HG03060 (cell line): ENCODE data around the gene CNTROB.

Experiments
- ATAC-seq: cut with Tn5 transposase; IDR thresholded peaks from one replicate; pipeline ENCODE4 v1.9.1; 2021; ENCODE audit warnings: low read depth, moderate number of reproducible peaks; ENCODE audit not compliant: unreplicated experiment

The CNTROB gene, protein sequence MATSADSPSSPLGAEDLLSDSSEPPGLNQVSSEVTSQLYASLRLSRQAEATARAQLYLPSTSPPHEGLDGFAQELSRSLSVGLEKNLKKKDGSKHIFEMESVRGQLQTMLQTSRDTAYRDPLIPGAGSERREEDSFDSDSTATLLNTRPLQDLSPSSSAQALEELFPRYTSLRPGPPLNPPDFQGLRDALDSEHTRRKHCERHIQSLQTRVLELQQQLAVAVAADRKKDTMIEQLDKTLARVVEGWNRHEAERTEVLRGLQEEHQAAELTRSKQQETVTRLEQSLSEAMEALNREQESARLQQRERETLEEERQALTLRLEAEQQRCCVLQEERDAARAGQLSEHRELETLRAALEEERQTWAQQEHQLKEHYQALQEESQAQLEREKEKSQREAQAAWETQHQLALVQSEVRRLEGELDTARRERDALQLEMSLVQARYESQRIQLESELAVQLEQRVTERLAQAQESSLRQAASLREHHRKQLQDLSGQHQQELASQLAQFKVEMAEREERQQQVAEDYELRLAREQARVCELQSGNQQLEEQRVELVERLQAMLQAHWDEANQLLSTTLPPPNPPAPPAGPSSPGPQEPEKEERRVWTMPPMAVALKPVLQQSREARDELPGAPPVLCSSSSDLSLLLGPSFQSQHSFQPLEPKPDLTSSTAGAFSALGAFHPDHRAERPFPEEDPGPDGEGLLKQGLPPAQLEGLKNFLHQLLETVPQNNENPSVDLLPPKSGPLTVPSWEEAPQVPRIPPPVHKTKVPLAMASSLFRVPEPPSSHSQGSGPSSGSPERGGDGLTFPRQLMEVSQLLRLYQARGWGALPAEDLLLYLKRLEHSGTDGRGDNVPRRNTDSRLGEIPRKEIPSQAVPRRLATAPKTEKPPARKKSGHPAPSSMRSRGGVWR

DNA sequence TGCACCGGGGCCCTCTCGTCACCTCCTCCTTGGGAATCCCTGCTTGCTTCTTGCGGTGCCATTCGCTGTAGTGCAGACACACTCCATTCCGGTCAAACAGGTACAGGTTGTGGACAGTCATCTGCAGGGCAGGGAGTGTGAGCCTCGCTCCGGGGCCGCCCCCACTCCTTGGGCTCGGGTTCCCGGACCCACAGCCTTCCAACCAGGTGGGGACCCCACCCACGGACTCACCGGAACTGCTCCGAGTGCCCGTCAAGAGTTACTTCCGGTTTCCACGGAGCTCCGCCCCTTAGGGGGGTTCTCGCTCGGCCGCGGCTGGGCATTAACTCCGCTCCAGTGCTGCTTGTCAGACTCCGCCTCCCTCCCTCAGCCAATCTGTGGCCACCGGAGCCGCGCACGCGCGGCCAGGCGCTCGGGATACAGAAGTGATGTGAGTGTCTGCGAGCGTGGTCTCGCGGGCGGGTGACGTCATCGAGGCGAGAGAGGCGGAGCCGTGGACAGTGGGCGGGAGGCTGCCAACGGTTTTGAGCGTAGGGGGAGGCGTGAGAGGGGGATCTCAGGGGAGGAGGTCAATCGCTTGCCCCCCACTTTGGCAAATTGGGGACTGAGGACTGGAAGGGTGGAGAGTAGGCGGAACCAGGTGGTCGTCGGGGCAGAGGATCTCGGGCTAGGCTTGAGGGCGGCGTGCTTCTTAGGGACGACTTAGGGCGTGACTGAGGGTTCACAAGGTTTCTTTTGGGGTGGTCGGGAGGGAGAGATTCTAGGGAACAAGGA is at the start of gene CNTROB, which contains the start of gene TRAPPC1:
Gene CNTROB, plus strand, starts transcription at position 498 of the 774 bp plus-strand sequence. CDS start 874 bp downstream, outside the sequence.
Gene TRAPPC1, minus strand, starts transcription at position 238 of the 774 bp plus-strand sequence. Its CDS starts 117 bp downstream, at position 121.
- peak; percentile 76 for ATAC-seq

DNA sequence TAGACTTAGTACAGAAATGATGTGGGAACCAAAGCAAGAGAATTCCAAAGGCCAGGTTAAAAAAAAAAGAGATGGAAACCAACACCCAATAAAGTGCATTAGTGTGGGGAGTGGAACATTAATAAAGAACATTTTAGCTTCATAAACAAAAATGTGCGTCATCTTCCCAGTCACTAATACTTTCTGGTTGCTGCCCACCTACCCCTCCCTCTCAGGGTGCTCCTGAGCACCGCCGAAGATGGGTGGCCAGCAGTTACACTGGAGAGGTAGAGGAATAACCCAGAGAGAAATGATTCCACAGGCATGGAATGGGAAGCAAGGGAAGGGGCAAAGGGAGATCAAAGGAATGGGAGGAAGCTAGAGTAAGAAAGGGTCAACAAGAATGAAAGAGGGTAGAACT is 49.4 kb upstream of the CNTROB start:
- no peak for ATAC-seq

DNA sequence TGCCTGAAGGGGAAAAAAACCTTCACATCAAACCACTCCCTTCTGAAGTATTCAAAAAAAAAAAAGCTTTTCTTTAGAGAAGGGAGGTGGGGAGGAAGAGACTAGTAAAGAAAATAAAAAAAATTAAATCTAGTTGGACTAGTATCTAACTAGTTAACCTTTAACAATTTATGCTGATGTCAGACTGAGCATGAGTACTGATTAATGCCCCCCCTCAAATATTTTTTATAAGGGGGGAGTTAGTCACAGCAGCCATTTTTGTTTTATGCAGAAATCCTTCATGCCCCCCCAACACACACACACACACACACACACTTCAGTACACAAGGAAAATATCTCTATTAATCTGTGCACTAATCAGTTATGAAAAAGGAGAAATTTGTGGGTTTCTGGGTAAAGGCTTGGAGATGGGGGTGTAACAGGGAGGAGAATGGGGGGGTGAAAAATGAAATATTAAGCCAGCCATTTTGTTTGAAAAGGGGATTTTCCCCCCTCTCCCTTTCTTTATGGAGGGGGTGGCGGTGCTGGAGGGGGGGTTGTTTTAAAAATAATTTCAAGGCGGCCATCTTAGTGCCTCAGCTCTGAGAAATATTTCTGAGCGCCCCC is 48.1 kb upstream of the CNTROB start:
- no peak for ATAC-seq

DNA sequence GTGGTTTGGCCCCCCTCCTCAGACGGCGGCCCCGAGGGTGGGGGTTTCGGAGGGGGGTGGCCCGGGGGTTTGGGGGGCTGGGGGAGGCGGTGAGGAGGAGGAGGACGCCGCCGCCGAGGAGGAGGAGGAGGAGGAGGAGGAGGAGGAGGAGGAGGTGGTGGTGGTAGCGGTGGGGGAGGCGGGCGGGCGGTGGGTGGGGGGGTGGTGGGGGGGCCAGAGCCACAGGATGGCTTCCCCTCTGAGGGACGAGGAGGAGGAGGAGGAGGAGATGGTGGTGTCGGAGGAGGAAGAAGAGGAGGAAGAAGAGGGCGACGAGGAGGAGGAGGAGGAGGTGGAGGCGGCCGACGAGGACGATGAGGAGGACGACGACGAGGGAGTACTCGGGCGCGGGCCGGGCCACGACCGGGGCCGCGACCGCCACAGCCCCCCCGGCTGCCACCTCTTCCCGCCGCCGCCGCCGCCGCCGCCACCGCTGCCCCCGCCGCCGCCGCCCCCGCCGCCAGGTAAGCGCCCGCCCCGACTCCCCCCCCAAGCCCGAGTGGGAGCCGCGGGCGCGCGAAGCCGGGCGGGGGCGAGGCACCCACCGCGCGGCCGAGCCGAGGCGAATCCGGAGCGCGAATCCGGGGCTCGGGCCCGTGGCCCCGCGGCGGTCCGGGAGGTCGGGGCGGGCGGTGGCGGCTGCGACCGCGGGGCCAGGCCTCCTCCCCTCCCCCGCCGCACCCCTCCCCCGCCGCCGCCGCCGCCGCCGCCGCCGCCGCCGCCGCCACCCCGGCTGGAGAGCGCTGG is 47.2 kb upstream of the CNTROB start:
- no peak for ATAC-seq

GRCh38 chr17:7885367-7886226 is 46.4 kb upstream of the CNTROB start:
- no peak for ATAC-seq

GRCh38 chr17:7886227-7887037 is 45.6 kb upstream of the CNTROB start:
- ATAC-seq: no peak

DNA sequence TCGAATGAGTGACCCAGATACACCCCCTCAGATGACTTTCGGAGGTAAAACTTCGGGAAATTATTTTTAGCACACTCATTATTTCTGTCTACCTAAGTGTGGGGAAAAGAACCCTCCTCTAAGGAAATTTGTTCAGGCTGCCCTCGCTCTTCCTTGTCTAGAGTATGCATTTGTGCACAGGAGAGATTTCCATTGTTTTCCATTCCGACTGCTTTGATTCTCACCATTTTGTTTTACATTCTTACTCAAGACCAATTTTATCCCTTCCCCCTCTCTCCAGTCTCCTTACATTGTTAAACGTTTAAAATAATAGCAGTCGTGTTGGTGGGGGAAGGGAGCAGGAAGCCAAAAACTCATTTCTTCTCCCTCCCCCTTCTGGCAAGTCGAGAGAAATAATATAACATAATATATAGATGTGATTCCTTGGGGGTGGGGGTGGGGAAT is 44.9 kb upstream of the CNTROB start:
- no peak for ATAC-seq

DNA sequence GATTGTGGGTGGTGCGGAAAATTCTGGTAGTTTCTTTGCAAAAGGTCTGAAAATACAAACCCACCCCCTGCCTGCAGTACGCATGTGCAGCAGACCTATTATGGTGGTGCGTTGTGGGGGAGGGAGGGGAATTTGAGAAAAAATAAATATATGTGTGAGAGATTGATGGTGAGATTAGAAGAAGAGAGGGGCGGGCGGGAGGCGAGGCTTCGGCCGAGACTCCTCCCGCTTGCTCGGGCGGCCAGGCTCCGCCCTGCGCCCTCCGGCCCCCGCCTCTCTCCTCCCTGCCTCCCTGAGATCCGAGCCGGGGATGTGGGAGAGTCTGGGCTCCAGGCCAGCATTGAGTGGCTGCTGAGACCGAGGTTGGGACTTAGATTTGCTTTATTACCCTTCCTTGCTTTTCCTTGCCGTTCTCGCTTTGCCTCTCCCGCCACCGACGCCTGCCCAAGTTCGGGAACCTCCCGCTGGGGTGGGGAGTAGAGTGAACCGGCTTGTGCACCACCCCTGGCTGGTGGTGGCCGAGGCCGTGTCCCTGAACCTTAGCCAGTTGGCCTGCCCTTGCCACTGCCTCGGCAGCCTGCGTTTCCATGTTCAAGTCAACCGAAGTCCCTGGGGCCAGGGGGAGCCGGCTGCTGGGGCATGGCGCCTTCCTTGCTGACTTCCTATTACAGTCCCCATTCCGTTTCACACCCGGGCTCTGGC is 44.4 kb upstream of the CNTROB start:
- no peak for ATAC-seq

DNA sequence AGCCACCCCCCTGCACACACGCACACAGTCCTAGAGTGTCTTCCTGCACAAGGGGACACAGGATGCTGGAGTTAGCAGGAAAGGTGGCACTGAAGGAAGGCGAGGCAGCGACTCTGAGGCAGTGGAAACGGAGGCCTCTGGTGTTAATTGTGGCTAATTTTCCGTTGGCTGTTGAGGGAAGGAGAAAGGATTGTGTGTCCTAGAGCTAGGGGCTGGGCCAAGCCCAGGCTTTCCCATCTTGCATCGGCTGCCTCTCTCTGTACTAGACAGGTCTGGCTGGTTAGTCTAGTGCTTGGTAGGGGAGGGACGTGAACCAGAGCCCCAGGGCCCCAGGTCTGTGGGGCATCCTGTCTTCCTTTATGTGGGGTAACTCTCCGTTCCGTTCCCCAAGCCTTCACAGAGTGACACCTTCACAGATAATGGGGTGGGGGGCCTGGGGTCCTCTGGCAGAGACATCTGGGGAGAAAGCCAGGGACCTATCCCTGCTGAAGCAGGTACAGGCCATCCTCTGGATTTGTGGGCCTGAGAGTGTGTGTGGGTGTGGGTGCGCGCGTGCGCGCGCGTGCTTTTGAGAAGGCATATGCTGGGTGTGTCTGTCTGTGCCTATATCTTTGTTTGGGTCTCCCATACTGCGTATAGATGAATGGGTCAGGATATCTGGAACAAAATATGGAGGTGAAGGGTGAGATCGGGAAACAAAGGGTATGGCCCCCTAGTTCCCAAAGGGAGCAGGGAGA is 43.7 kb upstream of the CNTROB start, which contains the start of gene CHD3:
Gene CHD3, plus strand, starts transcription at position 606 of the 737 bp plus-strand sequence. CDS start 212 bp downstream, outside the sequence.
- no peak for ATAC-seq

DNA sequence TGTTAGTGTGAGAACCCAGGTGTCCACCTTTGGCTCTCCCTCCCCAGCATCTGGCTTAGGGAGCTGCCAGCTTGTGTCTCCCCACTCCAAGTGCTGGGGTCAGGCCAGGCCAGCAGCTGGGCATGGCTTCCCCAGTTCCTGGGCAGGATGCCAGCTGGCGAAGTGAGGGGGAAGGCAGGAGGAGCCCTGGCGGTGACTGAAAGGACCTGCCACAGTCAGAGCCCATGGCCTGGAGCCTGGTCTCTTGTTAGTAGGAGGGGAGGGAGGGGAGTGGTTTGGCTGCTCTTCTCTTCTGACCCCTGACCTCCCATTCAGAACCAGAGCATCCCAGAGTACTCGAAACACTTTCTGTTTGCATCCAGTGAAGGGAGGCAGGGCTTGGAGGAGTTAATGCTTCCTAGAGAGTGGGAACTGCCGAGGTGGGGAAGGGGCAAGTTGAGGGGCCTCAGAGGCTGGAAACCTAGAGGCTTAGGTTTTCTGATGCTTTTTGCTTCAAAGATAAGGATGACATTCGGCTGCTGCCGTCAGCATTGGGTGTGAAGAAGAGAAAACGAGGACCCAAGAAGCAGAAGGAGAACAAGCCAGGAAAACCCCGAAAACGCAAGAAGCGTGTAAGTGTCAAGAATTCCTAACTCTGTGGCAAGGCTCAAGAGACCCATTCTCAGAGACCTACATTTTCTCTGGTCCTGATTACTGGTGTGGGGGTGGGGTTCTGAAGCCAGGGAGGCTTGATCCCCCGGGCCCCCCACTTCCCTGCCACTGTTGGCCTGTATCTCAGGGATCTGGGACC is 42.6 kb upstream of the CNTROB start:
- no peak for ATAC-seq

DNA sequence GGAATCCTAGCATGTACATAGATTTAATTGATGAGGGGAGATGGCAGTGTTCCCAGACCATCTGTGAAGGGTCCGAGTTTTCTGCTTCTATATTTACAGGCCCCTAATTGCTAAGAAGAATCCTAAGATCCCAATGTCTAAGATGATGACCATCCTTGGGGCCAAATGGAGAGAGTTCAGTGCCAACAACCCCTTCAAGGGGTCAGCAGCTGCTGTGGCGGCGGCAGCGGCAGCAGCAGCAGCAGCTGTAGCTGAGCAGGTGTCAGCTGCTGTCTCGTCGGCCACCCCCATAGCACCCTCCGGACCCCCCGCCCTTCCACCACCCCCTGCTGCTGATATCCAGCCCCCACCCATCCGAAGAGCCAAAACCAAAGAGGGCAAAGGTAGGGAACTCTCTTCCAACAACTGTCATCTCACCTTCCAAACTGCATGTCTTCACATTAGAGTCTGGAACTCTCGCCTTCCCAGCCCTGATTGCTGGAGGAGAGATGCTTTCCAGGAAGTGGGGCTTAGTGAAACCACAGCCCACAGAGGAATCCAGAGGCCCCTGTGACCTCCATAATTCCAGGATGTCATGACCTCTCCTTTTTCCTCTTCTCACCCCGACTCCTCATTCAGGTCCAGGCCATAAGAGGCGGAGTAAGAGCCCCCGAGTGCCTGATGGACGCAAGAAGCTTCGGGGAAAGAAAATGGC is 38.7 kb upstream of the CNTROB start:
- no peak for ATAC-seq

- no peak for ATAC-seq
Measured at GRCh38 chr17:7894226-7894625, 37.8 kb upstream of the CNTROB start.

DNA sequence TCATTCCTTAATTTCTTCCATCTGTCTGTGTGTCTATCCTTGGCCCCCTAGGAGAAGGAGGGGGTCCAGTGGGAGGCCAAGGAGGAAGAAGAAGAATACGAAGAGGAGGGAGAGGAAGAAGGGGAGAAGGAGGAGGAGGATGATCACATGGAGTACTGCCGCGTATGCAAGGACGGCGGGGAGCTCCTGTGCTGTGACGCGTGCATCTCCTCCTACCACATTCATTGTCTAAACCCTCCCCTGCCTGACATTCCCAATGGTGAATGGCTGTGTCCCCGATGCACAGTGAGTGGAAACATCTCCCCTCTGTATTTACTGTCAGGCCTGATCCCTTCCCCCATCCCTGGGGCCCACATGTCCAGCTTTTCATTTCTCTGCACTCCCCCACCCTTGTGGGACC is 37.1 kb upstream of the CNTROB start:
- ATAC-seq: no peak

DNA sequence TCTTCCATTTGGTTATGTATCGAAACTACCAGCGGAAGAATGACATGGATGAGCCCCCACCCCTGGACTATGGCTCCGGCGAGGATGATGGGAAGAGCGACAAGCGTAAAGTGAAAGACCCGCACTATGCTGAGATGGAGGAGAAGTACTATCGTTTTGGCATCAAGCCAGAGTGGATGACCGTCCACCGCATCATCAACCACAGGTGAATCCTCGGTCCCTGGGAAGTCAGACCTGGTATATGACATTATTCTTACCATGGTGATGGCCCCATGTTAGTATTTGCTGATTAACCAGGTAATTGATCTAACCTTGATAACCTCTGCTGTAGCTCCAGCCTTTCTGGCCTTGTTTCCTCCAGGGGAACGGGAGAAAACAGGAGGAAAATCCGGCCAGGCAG is 34.9 kb upstream of the CNTROB start:
- ATAC-seq: no peak

- no peak for ATAC-seq
Measured at GRCh38 chr17:7897773-7898172, 34.2 kb upstream of the CNTROB start.
